WTC11 (cell line): ENCODE data around the gene EPM2A.

ENCODE experiments used
- ATF2 ChIP-seq: sonication (generic); formaldehyde crosslinking; IDR thresholded peaks from 2 replicates; pipeline ENCODE4 v1.8.1; 2022; ENCODE audit warnings: low read depth, missing genetic modification reagents, borderline replicate concordance
- ATF3 ChIP-seq: sonication (generic); formaldehyde crosslinking; conservative IDR thresholded peaks from 2 replicates; pipeline ENCODE4 v1.8.1; 2022; ENCODE audit warnings: mild to moderate bottlenecking, missing genetic modification reagents
- CREB1 ChIP-seq: sonication (generic); formaldehyde crosslinking; IDR thresholded peaks from 2 replicates; pipeline ENCODE4 v1.8.0; 2023; ENCODE audit warnings: mild to moderate bottlenecking, missing genetic modification reagents
- CTCF ChIP-seq: fragments of 200-600 bp; IDR thresholded peaks from 2 replicates; pipeline ENCODE4 v1.8.0; 2022; ENCODE audit warnings: antibody characterized with exemption
- ERG ChIP-seq: fragments of 250-450 bp; sonication (Bioruptor Pico); IDR thresholded peaks from 2 replicates; pipeline ENCODE4 v1.8.0; 2021; ENCODE audit warnings: mild to moderate bottlenecking
- MAX ChIP-seq: sonication (generic); formaldehyde crosslinking; IDR thresholded peaks from 2 replicates; pipeline ENCODE4 v1.8.0; 2022; ENCODE audit warnings: mild to moderate bottlenecking, missing genetic modification reagents
- MLX ChIP-seq: sonication (generic); formaldehyde crosslinking; IDR thresholded peaks from 2 replicates; pipeline ENCODE4 v1.8.1; 2023; ENCODE audit warnings: mild to moderate bottlenecking, missing genetic modification reagents, moderate library complexity
- NR1H2 ChIP-seq: sonication (generic); formaldehyde crosslinking; IDR thresholded peaks from 2 replicates; pipeline ENCODE4 v1.9.0; 2021; ENCODE audit warnings: mild to moderate bottlenecking, moderate library complexity, missing genetic modification reagents
- PRDM15 ChIP-seq: sonication (generic); formaldehyde crosslinking; IDR thresholded peaks from 2 replicates; pipeline ENCODE4 v1.8.0; 2022; ENCODE audit warnings: missing genetic modification reagents
- SP1 ChIP-seq: sonication (generic); formaldehyde crosslinking; conservative IDR thresholded peaks from 2 replicates; pipeline ENCODE4 v1.8.1; 2022; ENCODE audit warnings: missing genetic modification reagents
- TEAD4 ChIP-seq: sonication (generic); formaldehyde crosslinking; IDR thresholded peaks from 2 replicates; pipeline ENCODE4 v1.8.0; 2022; ENCODE audit warnings: mild to moderate bottlenecking, missing genetic modification reagents
- ZMAT4 ChIP-seq: fragments of 250-450 bp; sonication (Bioruptor Pico); IDR thresholded peaks from 2 replicates; pipeline ENCODE4 v1.9.0; 2021; ENCODE audit warnings: mild to moderate bottlenecking
- ZNF121 ChIP-seq: sonication (generic); formaldehyde crosslinking; IDR thresholded peaks from 2 replicates; pipeline ENCODE4 v1.8.0; 2023; ENCODE audit warnings: missing genetic modification reagents
- ZNF416 ChIP-seq: fragments of 250-450 bp; sonication (Bioruptor Pico); IDR thresholded peaks from 2 replicates; pipeline ENCODE4 v1.9.0; 2021; ENCODE audit warnings: mild to moderate bottlenecking, inconsistent platforms

- no peak for TF ChIP-seq CTCF
- no peak for TF ChIP-seq ZNF121 (CRISPR knock-in tag)
- no peak for TF ChIP-seq ATF2
- TF ChIP-seq ZNF416 (CRISPR knock-in tag), result no peak
- TF ChIP-seq CREB1 (CRISPR knock-in tag), result no peak
- no peak for TF ChIP-seq SP1
- TF ChIP-seq MLX (CRISPR knock-in tag), result no peak
- TF ChIP-seq MAX (CRISPR knock-in tag), result no peak
- no peak for TF ChIP-seq TEAD4 (CRISPR knock-in tag)
- TF ChIP-seq ERG (CRISPR knock-in tag), result no peak
- TF ChIP-seq NR1H2 (CRISPR knock-in tag), result no peak
- TF ChIP-seq ZMAT4, result no peak
- TF ChIP-seq ATF3 (CRISPR knock-in tag), result no peak
- no peak for TF ChIP-seq PRDM15 (CRISPR knock-in tag)
Measured at GRCh38 chr6:145736661-145737144, 1.4 kb upstream of the EPM2A start.
